Breast epithelium (tissue), 3 donors: Measurements from ENCODE around the gene COBLL1.

Experiments
- CTCF ChIP-seq, 3 donors: fragments of 450-650 bp; IDR thresholded peaks; one replicate each; pipeline ENCODE4 v1.5.1; 2016 to 2017; ENCODE audit warnings: antibody characterized with exemption in 3 of 3, mild to moderate bottlenecking in 3 of 3, moderate library complexity in 3 of 3
- POLR2AphosphoS5 ChIP-seq, 3 donors: sonication (generic); formaldehyde crosslinking; IDR thresholded peaks; one replicate each; pipeline ENCODE4 v1.6.1; 2017; ENCODE audit warnings: antibody characterized with exemption in 3 of 3

GRCh38 chr2:164810843-164811242, 30.8 kb downstream of the COBLL1 start:
- TF ChIP-seq CTCF (IDR thresholded peaks at IDR 0.05) (no peak), POLR2AphosphoS5 (IDR thresholded peaks at IDR 0.05) (no peak)
